Prostate gland (tissue), 2 donors: ENCODE results near the gene TARBP1. TPM values are rescaled to one million over a fixed set of nuclear protein-coding genes. Genes with fewer than 3 reads are reported as not detected.

Source experiments
- DNase-seq: peaks from one replicate; pipeline ENCODE4 v3.0.0-alpha.2; 2019; ENCODE audit warnings: low spot score
- H3K27ac ChIP-seq, 2 donors: fragments of 200-600 bp; sonication (generic); 2 replicates each; pipeline ENCODE4 v1.5.1; 2017 to 2019
- H3K27me3 ChIP-seq: fragments of 200-600 bp; sonication (generic); replicated peaks from 2 replicates; pipeline ENCODE4 v1.5.1; 2019; ENCODE audit not compliant: insufficient read depth
- H3K36me3 ChIP-seq, 2 donors: fragments of 200-600 bp; sonication (generic); 1 replicate in 1 of 2; 2 replicates in 1 of 2; pipeline versions ENCODE4 v1.5.1 to v1.8.1; 2017 to 2019
- H3K4me1 ChIP-seq: fragments of 200-600 bp; sonication (generic); replicated peaks from 2 replicates; pipeline ENCODE4 v1.5.1; 2019
- H3K4me3 ChIP-seq, 2 donors: fragments of 200-600 bp; sonication (generic); 2 replicates each; pipeline ENCODE4 v1.5.1; 2017 to 2019
- H3K9me3 ChIP-seq: fragments of 200-600 bp; sonication (generic); 2 replicates; pipeline ENCODE4 v1.5.1; 2017
- CTCF ChIP-seq, 4 experiments: fragments of 200-600 bp in 2 of 4; fragments of 450-650 bp in 2 of 4; sonication (generic) in 2 of 4; IDR thresholded peaks; 1 replicate in 3 of 4; 2 replicates in 1 of 4; pipeline ENCODE4 v1.5.1; 2016 to 2019; ENCODE audit warnings: antibody characterized with exemption in 4 of 4, mild to moderate bottlenecking in 2 of 4, moderate library complexity in 2 of 4
- POLR2A ChIP-seq: fragments of 450-650 bp; IDR thresholded peaks from one replicate; pipeline ENCODE4 v1.6.1; 2016; ENCODE audit warnings: antibody characterized with exemption, mild to moderate bottlenecking
- POLR2AphosphoS5 ChIP-seq: sonication (generic); formaldehyde crosslinking; IDR thresholded peaks from one replicate; pipeline ENCODE4 v1.6.1; 2017; ENCODE audit warnings: antibody characterized with exemption
- WGBS: methylation state at CpG from one replicate; pipeline ENCODE4 v1.1.5; 2018; 5-methylcytosine and 5-hydroxymethylcytosine counted together
- intact Hi-C: fragments of 100-400 bp; cut with DNase I; formaldehyde crosslinking; loops from one replicate; pipeline ENCODE4 v1.14.2; 2022
- total RNA-seq, 2 donors: library from RNA; depleted of rRNA; stranded (reverse); fragments of >200 nt; gene quantifications; one replicate each; pipeline ENCODE4 v1.1.0, GENCODE V29; 2016

TARBP1 gene
- total RNA-seq, 2 donors from 2014 or later: 24.8 to 33.0 TPM

- Histone ChIP-seq H3K9me3 (no peaks in the 10 kb centered on the region), H3K27ac (no peak overlapping the region), H3K4me3 (no peak overlapping the region), H3K27me3 (no peaks in the 10 kb centered on the region), H3K36me3 (no peaks in the 10 kb centered on the region), H3K4me1 (no peaks in the 10 kb centered on the region)
- no peak for DNase-seq
- intact Hi-C loops: no loop called here
- TF ChIP-seq POLR2A: no peak
- TF ChIP-seq CTCF (IDR thresholded peaks at IDR 0.05): no peak
- TF ChIP-seq POLR2AphosphoS5: no peak
- WGBS: 65% methylated on average over 5 of the region's 5 CpGs
These were observed 2.8 kb upstream of the TARBP1 start for GRCh38 chr1:234481771-234482170.

GRCh38 chr1:234479866-234480265, 887 bp upstream of the TARBP1 start:
- DNase-seq: no peak
- H3K27me3 ChIP-seq: no peaks in the 10 kb centered on the region
- H3K27ac ChIP-seq: no peak overlapping the region
- H3K36me3 ChIP-seq: no peaks in the 10 kb centered on the region
- no peaks in the 10 kb centered on the region for H3K9me3 ChIP-seq
- H3K4me1 ChIP-seq: no peaks in the 10 kb centered on the region
- WGBS: 76% methylated on average over 2 of the region's 2 CpGs
- H3K4me3 ChIP-seq: no peak overlapping the region
- intact Hi-C loops: no loop called here
- TF ChIP-seq POLR2A (no peak), POLR2AphosphoS5 (no peak), CTCF (IDR thresholded peaks at IDR 0.05) (no peak)

GRCh38 chr1:234479310-234479559, 256 bp upstream of the TARBP1 start:
- no peaks in the 10 kb centered on the region for H3K9me3 ChIP-seq
- 17% methylated on average over 5 of the region's 5 CpGs for WGBS
- peak overlapping the region; percentile 84 to 94 for H3K27ac ChIP-seq
- no peaks in the 10 kb centered on the region for H3K36me3 ChIP-seq
- no peaks in the 10 kb centered on the region for H3K4me1 ChIP-seq
- DNase-seq: no peak
- peak overlapping the region; percentile 72 to 79 for H3K4me3 ChIP-seq
- intact Hi-C loops: no loop called here
- TF ChIP-seq POLR2A (no peak), POLR2AphosphoS5 (no peak), CTCF (IDR thresholded peaks at IDR 0.05) (no peak)
- H3K27me3 ChIP-seq: no peaks in the 10 kb centered on the region

- Histone ChIP-seq H3K4me1 (no peaks in the 10 kb centered on the region), H3K4me3 (peak overlapping the region; percentile 72 to 79), H3K9me3 (no peaks in the 10 kb centered on the region), H3K27me3 (no peaks in the 10 kb centered on the region), H3K27ac (peak overlapping the region; percentile 84 to 94), H3K36me3 (no peaks in the 10 kb centered on the region)
- WGBS: 0% methylated on average over 3 of the region's 43 CpGs
- DNase-seq: peak; percentile 54
- no peak for TF ChIP-seq CTCF (IDR thresholded peaks at IDR 0.05)
- no peak for TF ChIP-seq POLR2AphosphoS5
- TF ChIP-seq POLR2A: no peak
- intact Hi-C loops: no loop called here
These were observed 863 bp downstream of the TARBP1 start for GRCh38 chr1:234478152-234478480.

GRCh38 chr1:234477386-234478151, 1.4 kb downstream of the TARBP1 start:
- DNase-seq: no peak
- no peaks in the 10 kb centered on the region for H3K36me3 ChIP-seq
- H3K4me1 ChIP-seq: no peaks in the 10 kb centered on the region
- H3K27me3 ChIP-seq: no peaks in the 10 kb centered on the region
- peak overlapping the region; percentile 72 to 79 for H3K4me3 ChIP-seq
- peak overlapping the region; percentile 84 to 94 for H3K27ac ChIP-seq
- 23% methylated on average over 15 of the region's 15 CpGs for WGBS
- H3K9me3 ChIP-seq: no peaks in the 10 kb centered on the region
- TF ChIP-seq CTCF (IDR thresholded peaks at IDR 0.05) (no peak), POLR2A (no peak), POLR2AphosphoS5 (no peak)
- intact Hi-C loops: no loop called here
